DMS53 treated with DMSO at 0.1 percent for 48 hours (cell line): ENCODE results near the gene TLR6.

Source experiments
- DNase-seq: peaks from one replicate; lab custom pipeline; 2025; ENCODE audit not compliant: unreplicated experiment; lab: John Stamatoyannopoulos, UW

Gene TLR6

DNA sequence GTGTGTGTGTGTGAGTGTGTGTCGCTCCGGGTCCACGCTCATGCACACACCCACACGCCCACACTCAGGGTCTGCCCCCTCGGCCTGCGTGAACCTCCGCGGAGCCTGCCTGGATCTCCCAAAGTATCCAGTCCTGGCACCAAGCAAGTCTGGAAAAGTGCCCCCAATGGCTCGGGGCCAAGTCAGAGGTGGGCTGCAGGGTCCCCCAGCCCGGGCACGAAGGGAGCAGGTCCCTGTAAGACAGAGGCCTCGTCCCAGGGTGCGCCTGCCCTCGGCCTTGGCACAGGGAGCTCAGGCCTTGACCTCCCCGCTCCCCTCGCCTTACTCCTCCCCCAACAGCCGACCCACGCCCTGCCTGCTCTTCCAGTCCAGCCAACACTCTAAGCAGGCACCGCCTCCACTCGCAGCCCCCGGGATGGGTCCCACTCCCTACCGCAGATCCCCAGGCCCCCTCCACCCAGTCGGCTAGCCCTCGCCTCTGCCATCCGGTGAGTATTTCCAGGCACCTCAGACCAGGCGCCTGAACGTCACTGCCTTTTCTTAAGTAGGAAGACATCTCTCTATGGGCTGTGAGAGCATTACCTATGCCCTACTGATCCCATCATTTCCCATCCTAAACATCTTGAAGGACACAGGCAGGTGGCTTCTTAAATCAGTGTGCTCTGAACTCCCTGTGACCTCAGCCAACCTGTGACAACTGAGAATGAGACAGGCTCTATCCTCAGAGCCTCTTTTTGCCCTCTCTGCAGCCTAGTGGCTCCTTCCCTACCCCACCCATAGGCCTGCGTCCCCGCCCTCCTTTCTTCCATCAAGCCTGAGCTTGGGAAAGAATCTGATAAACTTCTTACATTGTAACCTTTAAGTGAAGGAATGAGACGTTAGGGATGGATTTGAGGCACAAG, 11.7 kb upstream of the TLR6 start:
- DNase-seq: peak; percentile 24

DNA sequence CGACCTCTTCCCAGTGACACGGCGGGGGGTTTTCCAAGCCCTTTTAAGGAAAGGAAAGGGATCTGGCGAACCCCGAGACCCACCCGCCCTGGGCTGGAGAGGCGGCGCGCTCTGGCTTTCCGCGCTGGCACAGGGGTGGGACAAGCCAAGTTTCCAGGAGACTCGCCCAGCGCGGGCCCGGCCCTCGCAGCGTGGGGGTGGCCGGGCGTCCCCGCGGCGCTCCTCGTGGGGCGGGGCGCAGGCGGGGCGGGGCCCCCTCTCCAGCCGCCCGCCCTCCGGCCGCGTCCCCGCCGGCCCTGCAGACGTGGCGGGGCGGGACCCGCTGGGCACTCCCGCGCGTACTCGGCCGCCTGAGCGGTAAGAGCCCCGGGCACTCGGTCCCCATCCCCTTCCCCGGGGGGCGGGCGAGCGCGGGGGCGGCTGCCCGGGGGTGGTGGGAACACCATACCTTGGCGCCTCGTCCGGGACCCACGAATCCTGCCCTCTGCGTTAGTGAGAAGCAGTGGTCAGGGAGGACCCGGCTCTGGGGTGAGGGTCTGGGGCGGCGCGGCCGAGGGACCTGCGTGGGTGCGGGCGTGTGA, 11.0 kb upstream of the TLR6 start, which contains the start of gene FAM114A1:
Gene FAM114A1, plus strand, starts transcription at position 329 of the 581 bp plus-strand sequence. CDS start 10,273 bp downstream, outside the sequence.
- DNase-seq: peak; percentile 70

DNA sequence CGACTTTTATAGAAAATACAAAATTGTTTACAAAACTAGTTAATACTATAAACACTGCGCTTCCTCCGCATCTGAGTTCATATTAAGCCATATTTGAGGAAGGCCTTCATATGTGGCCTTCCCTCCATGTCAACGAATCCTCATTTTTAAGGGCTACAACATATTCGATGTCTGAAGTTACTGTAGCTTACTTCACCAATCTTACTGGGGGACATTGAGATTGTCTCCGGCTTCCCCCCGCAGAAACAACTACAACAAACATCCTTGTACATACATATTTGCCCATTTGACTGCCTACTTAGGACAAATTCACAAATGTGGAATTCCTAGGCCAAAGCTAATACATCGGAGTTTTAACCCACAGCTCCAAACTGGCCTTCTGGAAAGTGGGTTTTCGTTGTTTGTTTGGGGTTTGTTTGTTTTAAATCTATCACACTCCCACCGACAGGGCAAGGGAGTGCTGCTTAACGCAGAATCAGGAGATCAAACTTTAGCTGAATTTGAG, 10.4 kb upstream of the TLR6 start:
- no peak for DNase-seq

DNA sequence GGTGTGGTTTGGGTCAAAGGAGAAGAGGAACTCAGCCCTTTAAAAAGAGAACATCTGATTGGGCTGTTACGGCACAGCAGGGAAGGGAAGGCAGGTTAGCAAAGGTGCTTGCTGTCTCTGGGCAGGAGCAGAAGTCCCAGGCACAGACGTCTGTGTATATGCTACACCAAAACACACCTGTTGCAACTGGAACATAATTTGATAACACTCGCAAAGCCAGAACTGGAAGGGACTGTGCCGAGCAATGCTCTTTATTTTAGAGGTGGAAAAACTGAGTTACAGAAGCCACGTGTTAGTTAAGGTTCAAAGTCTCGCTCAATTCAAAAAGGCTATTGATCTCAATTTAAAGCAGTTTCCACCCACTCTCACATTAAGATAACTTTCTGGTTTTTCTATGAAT, 8.8 kb upstream of the TLR6 start:
- no peak for DNase-seq

DNA sequence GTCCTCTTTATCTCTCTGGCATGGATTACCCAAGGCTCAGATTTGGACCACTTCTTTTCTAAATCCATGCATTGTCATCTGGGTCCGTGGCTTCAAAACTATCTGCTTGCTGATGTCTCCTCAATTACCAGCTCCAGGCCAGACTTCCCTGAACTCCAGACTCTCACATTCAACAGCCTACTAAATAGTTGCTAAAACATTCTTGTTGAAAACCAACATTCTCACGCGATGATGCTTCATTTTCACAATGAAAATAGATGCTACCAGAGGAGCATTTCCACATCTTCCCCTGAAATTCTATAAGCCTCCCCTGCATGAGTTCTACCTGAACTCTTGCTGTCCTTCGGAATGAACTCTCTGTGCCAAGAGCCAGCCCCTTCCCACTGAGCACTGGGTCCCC, 5.2 kb upstream of the TLR6 start:
- no peak for DNase-seq

DNA sequence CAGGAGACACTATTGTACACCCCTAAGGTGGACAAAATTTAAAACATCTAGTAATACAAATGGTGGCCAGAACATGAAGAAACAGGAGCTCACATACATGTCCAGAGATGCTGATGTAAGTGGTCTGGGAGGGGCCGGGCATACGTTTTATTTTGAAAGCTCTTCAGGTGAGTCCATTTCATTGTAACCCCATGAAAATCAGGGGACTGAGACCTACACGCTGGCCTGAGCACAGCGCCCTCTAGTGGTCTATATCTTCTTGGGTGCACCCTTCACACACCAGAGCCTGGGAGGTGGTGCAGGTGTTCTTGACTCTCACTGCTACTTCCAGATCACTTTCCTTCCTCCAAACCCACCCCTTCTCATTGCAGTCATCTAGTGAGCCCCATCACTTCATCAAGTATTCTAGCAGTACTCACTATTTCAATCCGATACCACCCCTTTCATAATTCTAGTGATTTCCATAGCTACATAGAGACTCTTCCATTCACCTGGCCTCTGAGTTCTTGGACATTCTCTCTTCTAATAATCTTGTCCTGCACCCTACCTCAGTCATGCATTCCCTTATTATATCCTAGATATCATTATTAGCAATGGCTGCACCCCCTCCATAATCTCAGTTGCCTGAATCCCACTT, 4.3 kb upstream of the TLR6 start:
- peak; percentile 83 for DNase-seq

DNA sequence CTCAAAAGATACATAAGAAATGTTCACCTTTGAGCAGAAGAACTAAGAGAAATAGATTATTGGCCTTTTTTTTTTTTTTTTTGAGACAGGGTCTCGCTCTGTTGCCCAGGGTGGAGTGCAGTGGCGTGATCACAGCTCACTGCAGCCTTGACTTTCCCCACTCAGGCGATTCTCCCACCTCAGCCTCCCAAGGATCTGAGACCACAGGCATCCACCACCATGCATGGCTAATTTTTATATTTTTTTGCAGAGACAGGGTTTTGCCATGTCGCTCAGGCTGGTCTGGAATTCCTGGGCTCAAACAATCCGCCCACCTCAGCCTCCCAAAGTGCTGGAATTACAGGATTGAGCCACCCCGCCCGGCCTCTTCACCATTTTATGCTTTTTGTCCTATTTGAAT, 2.9 kb upstream of the TLR6 start:
- no peak for DNase-seq

DNA sequence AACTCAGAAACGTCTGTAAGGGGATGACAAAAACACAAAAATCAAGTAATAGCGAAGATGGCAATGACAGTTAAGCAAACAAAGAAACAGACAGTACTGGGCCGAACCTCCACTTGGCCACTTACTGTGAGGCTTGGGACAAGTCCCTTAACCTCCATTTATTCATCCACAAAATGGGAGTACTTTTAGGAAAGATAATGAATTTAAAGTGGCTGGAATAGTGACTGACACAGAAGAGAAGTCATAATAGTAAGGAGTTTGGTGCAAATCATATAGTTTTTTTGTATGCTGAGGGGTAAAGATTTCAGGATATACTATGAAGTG, 1.4 kb upstream of the TLR6 start:
- no peak for DNase-seq

DNA sequence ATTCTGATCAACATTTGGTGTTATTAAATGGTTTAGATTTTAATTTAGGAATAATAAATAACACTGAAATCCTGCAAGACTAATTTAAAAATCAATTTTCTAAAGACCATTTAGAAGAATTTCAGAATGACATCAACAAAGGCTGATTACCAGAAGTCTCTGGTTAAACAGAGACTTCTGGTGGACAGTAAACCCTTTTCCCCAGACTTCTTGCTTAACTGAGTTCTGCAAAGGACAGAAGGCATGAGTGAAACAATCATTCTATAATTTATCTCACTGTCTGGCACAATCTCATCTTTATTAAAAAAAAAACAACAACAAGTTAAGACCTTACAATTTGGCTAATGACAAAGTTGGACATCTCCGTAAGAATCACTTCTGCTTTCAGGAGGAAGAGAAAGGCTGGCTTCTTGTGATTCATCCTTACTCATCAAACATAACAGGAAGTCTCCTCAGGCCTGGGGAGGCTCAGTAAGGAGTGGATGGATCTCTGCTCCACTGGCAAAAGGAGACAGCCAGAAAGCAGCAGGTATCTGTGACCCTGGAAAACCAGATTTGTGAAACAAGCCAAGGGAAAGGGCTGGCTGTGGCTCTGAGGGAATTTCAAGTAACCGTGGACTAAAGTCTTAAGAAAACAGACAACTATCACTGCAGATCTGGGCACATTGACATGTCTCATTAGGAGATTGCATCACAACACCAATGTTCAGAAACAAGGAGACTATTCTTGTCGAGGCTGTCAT, 908 bp upstream of the TLR6 start:
- peak; percentile 73 for DNase-seq

DNA sequence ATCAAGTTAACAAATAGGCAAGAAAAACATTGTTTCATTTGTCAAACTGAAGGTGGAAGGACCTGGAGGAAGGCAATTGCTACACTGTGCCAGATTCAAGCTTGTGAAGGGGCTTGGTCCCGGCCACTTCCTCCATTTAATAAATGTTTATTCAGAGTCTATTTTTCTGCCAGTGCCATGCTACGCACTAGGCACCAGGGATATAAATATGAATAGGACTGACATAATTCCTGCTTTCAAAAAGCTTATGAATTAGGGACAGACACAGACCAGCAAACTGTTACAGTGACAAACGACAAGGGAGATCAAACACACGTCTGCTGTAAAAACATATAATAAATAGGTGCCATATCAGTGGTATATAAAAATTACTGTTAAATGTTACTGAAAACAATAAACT, 571 bp downstream of the TLR6 start:
- DNase-seq: peak; percentile 75

DNA sequence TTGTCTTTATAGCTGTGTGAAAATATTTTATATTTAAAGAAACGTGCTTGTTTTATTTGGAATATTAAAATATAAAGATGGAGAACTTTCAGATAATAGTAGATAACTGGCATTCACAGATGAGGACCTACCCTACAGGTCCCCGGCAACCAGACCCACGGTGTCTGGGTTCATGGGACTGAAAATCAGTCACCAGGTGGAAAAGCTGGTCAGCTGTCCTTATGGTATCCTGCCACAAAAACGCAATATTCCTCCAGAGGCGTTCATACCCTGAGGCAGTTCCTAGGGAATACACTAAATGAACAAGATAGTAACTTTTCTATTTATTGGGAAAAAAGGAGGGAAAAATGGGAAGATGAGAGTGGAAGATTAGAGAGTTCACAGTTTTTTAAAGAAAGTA, 1.2 kb downstream of the TLR6 start:
- DNase-seq: no peak

DNA sequence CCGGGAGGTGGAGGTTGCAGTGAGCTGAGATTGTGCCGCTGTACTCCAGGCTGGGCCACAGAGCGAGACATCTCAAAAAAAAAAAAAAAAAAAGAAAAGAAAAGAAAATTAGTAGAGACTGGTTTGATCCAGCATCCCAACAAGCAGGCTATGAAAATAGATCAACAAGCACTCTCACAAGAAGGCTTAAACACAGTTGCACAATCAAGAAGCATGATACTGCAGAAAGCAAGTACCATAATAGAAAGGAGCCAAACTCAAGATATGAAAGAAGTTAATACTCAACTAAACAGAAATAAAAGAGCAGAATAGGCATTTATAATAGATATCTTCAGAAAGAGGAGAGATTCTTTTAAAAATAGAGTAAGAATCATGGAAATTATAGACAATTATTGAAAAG, 10.6 kb downstream of the TLR6 start:
- no peak for DNase-seq

DNA sequence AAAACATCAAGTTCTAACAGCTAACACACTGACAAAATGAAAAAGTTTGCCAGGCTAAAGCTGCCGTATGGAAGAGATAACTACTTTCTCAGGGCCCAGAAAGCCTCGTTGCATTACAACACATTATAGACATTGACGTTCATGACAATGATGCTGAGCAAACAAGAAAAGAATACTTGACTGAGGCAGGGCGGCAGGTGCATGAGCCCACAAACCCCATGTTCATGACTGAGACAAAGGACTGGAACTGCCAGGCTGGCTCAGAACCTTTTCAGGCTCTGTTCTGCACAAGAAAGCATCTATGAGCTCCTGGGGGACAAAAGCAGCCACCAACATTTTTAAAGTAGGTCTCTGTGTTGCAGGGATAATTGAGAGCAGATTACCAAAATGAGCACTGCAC, 13.6 kb downstream of the TLR6 start:
- DNase-seq: peak; percentile 96

DNA sequence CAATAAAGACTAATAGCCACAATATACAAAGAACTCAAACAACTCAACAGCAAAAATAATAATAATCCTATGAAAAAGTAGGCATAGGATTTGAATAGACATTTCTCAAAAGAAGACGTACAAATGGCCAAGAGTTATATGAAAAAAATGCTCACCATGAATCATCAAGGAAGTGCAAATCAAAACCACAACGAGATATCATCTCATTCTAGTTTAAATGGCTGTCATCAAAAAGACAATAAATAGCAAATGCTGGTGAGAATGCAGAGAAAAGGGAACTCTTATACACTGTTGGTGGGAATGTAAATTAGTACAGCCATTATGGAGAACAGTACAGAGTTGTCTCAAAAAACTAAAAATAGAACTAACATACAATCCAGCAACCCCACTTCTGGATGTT, 18.8 kb downstream of the TLR6 start:
- no peak for DNase-seq

DNA sequence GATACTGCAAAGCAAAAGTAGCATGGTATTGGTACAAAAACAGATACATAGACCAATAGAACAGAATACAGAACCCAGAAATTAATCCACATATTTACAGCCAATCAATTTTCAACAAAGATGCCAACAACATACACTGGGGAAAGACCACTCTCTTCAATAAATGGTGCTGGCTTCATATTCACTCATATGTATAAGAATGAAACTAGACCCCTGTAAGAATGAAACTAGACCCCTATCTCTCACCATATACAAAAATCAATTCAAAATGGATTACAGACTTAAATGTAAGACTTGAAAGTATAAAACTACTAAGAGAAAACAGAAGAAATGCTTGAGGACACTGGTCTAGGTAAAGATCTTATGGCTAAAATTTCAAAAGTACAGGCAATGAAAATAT, 19.3 kb downstream of the TLR6 start:
- DNase-seq: no peak

DNA sequence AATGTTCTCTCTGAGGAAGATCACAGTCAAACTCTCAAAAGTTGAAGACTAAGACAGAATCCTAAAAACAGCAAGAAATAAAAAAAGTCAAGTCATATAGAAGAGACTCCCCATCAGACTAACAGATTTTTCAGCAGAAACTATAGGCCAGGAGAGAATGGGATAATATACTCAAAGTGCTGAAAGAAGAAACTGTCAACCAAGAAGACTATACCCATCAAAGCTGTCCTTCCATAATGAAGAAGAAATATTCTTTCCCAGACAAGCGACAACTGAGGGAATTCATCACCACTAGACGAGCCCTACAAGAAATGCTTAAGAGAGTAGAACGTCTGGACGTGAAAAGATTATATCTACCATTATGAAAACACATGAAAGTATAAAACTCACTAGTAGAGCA, 22.0 kb downstream of the TLR6 start:
- no peak for DNase-seq

DNA sequence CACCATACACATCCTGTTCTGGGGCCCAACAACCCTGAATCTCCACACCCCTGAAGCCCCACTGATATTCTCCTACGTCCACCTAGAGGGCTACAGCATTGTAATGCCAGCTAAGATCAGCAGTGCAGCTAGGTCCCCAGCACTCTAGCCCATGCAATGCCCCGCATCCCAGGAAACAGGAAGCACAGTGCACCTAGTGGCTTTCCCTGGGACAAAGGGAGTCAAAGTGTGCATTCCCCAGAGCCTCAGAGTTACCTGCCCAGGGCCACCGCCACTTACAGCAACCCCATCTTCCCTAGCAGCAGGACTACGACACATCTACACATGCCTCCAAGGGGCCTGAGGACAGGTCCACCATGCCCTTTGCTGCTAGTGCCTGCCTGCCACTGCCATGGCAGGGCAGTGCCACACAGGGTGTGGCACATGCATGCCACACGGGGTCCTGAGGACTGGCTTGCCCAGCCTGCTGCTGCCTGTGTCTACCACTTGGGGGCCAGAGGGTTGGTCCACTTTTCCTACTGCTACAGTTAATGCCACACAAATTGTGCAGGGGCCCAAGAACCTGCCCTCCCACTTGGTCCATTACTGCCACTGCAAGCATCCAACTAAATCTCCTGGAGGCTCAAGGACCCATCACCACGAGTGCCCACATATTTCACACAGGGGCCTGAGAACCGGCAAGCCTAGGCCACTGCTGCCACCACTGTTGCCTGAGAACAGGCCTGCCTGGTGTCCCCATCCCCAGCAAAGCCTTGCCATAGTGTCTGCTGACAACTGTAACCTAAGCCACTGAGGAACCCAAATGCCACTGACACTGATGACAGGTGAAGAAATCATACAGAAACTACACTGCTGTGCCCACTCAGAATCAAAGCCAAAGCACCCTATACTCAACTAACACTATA, 23.7 kb downstream of the TLR6 start:
- no peak for DNase-seq

DNA sequence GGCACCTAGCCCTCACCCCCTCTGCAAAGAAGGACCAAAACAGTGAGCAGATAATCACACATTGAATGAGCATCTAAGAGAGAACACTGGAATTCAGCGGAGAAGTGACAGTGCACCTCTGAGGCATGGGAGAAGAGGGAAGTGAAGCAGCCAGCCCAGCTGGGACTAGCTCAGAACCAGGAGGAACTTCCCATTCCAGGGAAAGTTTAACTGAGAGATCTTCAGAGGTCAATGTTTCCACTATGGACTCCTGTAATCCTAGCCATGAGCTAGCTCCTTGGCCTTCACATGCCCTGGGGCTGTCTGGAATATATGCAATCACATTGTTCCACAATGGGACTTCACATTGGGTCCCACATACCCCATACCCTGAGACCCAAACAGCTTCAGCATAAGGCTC, 24.4 kb downstream of the TLR6 start:
- DNase-seq: no peak

DNA sequence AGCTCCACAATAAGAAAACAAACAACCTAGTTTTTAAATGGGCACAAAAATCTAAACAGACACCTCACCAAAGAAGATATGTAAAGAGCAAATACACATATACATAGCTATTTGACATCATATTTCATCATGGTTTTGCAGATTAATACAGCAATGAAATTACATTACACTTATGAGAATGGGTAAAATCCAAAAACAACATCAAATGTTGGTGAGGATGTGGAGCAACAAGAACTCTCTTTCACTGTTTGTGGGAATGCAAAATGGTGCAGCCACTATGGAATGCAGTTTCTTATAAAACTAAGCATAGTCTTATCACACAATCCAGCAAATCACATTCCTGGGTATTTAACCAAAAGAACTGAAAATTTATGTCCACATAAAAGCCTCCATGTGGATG, 25.0 kb downstream of the TLR6 start:
- no peak for DNase-seq

DNA sequence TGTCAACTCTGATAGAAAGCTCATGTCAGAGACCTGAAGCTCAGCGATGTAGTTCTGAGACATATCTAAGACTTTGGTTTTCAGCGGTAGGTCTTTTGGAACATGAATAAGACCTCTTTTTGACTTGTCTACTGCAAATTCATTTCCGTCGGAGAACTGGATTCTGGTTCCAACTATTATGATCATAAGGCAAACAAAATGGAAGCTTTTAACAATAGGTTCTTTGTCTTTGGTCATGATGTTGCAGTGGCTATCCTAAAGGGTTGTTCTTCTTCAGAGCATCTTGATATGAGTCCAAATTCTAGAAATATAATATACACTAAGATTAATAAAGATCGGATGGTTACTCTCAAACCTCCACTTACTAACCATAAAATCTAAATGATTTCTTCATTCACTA, 27.4 kb downstream of the TLR6 start:
- no peak for DNase-seq
